CD4-positive, alpha-beta T cell treated with Interleukin-17A for 4 hours (primary cell): Measurements from ENCODE around the gene RYK.
"Not testable (repeated sequence)": the region's sequence is repeated elsewhere in the genome, so short reads cannot be mapped to it uniquely, and the experiment has no call there.

ENCODE experiments used
- DNase-seq: peaks from one replicate; pipeline ENCODE4 v3.0.0-alpha.2; 2020; ENCODE audit warnings: mixed read lengths

Gene RYK

GRCh38 chr3:134253475-134254226 is 3.0 kb upstream of the RYK start:
- no peak for DNase-seq

GRCh38 chr3:134252766-134253165 is 2.1 kb upstream of the RYK start:
- no peak for DNase-seq

DNA sequence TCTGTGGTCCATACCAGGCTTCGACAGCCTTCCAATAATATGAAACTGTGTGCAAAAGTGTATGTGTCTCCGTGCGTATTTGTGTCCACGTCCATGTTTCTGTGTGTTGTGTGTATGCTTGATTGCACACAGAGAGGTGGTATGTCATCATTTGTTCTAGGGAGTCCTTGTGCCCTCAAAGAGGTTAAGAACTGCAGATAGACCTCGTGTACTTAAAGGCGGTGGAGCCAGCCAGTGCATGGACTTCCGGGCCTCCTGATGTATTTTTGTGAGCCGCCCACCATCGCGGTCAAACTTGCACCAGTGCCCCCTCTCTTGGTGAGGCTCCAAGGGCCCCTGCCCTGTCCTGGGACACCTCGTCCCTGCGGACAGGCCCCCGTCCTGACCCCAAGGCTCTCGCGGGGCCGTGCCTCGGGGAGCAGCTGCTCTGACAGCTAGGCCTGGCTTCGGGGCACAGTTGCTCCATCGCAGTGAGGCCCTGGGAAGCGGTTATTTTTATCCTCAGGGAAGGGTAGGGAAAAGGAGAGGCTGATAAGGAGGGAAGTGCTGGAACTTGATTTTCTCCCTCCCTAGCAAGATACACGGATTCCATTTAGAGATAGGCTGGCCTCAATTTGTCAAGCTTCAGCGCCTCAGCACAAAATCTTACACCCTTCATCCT is 1.2 kb upstream of the RYK start:
- no peak for DNase-seq

DNA sequence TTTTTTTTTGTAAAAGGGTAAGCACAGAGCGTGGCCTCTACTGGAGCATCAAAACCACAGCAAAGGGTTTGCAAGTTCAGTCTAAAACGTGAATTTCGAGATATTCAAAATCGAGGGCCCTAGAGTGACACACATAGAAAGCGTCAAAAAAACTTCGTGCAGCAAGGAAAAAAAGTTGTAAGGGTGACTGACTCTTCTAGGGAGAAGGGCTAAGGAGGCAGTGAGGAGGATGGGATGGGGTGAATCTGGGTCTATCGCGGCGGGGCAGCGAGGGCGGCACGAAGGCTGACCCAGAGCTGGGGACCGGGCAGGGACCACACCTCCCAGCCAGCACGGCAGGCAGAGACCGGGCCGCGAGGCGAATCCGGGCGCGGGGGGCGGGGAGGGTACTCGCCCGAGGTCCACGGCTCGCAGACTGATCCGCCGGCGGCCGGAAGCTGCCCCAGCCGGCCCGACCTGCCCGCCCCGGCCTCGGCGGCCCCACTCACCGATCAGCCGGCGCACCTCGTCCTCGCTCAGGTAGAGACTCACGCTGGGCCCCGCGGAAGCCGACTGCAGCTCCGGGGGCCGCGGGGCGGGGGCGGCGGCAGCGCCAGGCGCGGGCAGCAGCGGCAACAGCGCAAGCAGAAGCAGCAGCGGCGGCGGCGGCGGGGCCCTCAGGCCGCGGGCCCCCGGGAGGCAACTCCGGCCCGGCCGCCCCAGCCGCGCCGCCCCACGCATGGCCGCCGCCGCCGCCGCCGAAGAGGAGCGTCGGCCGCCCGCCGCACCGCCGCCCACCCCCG is 533 bp downstream of the RYK start:
- peak; percentile 52 for DNase-seq

DNA sequence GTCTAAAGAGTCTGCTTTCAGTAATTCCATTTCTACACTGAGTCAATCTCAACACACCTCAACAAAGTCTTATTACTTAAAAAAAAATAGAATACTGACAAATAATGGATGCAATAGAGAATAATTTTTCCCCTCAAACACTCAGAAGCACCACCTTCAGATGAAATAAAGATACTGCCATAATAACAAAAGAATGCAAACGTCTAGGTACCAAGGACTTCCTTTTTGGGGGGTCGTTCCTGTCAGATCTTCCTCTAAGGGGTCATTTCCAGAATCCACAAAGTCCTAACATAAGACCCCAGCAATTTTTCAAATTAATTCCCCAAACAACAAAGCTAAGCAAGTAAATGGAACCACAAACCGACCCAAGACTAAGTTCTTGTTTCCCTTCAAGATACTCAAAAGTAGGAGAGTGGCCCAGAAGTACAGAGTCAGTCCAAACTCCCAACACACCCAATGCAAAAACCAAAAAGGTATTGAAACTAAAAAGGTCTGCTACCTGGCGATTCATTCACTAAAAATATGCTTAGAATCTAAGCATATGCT is 1.3 kb downstream of the RYK start:
- no peak for DNase-seq

DNA sequence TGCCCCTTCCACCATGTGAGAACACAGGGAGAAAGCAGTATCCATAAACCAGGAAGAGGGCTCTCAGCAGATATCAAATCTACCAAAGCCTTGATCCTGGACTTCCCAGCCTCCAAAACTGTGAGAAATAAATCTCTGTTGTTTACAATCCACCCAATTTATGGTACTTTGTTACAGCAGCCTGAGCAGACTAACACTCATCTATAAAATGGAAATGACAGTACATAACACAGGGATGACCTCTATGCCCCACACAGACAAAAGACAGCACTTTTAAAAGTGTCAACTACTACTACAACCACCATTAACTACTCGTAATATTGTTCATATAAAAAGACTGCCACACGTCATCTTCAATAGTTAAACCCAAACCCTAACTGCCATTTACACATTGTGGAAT is 5.7 kb downstream of the RYK start:
- DNase-seq: no peak

GRCh38 chr3:134242649-134243617 is 7.7 kb downstream of the RYK start:
- no peak for DNase-seq

GRCh38 chr3:134239538-134239937 is 11.1 kb downstream of the RYK start:
- no peak for DNase-seq

GRCh38 chr3:134237454-134238145 is 13.1 kb downstream of the RYK start:
- no peak for DNase-seq

GRCh38 chr3:134236505-134237170 is 14.0 kb downstream of the RYK start:
- no peak for DNase-seq

DNA sequence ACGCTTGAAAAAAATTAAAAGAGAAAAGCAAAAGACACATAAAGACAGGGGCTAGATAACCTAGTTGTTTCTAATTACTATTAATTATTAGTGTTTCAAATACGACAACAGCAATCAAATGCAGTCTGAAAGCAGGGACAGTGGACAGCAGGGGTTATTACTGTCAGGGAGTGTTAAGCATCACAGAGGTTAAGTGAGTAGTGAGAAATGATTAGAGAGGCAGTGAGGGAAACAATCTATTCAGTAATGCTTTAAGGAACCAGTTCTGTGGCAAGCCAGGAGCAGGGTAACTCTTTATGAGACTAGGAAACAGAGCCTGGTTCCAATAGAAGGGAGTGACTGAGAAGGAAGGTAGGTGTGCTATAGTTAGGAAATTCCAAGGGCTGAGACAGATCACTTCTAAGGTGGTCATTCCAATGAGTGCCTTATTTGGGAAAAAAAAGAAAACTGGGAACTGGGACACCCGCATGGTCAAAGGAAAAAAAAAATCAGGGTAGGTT is 15.0 kb downstream of the RYK start:
- no peak for DNase-seq

DNA sequence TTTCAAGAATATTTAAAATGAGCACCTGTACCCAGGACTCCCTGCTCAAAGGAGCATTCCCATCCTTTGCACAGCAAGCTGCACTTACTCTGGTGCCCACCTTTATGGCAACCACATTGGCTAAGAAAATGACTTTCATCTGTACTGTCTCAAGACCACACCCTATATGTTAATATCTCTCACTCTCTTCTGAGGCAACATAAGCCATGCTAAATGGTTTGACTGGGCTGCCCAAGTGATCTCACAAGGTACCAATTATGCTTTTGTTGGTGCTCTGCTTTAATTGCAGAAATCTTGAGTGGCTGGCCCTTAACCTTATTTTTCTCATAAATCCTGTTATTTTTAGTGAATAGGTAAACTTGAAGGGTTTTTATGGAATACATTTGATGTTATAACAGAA is 17.7 kb downstream of the RYK start:
- DNase-seq: no peak

DNA sequence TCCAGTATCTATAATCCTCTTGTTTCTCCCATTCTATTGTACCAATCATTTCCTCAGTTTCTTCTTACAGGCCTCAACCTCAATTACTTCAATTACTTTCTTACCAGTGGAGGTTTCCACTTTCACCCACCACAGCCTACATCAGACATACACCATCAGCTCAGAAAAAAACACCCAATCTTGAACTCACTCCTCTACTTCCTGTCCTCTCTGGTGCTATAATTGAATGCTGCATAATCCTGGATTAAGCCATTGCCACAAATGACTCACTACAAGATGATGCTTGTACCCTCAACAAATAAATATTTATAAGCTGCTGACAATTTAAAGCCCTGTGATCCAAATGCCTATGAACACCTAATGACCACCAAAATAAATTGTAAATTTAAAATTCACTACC is 18.5 kb downstream of the RYK start:
- no peak for DNase-seq

DNA sequence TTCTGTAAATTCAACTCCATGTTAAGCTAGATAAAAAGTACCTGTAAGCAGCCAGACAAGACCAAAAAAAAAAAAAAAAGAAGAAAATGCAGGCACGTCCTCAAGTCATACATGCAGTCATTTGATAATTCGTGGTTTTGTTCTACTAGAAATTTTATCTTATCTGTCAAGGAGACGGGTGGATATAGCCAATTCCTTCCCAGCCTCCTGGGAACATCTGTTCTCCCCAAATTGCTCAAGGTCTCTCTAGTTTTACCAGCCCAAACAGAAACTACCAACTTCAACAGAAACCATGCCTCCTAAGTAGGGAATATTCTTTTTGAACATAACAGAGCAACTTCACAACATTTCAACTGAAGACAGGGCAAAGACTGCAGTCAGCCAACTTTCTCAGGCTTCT is 19.5 kb downstream of the RYK start:
- DNase-seq: no peak

DNA sequence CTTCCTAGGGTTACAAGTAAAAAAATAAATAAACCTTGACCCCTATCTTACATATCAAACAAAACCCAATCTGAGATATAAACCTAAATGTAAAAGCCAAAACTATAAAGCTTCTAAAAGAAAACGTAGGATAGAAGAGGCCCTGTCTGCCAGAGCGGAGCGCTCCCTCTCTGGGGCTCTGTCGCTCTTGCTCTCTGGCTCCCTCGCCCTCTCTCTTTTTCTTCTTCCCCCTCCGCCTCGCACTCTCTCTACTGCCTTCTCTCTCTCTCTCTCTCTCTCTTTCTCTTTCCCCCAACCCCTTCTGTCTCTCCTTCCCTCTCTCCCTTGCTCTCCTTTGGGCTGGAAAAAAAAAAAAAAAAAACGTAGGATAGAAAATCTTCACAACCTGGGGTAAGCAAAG is 21.6 kb downstream of the RYK start:
- no peak for DNase-seq

DNA sequence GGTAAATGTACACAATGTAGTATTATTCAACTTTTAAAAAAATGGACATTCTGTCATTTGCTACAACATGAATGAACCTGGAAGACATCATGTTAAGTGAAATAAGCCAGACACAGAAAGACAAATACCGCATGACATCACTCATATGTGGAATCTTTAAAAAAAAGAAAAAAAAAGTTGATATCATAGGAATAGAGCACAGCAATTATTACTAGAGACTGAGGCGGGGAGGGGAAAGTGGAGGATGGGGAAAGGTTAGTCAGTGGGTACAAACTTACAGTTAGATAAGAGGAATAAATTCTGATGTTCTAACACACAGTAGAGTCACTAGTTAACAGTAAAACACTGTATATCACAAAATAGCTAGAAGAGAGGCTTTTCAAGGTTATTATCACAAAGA is 22.2 kb downstream of the RYK start:
- no peak for DNase-seq

DNA sequence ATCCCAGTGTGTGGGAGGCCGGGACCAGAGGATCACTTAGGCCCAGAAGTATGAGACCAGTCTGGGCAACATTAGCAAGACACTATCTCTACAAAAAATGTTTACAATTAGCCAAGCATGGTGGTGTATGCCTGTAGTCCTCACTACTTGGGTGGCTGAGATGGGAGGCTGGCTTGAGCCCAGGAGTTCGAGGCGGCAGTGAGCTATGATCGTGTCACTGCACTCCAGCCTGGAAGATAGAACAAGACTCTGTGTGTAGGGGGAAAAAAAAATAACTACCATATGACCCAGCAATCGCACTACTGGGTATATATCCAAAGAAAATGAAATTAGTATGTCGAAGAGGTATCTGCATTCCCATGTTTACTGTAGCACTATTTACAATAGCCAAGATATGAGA is 22.6 kb downstream of the RYK start:
- DNase-seq: no peak

DNA sequence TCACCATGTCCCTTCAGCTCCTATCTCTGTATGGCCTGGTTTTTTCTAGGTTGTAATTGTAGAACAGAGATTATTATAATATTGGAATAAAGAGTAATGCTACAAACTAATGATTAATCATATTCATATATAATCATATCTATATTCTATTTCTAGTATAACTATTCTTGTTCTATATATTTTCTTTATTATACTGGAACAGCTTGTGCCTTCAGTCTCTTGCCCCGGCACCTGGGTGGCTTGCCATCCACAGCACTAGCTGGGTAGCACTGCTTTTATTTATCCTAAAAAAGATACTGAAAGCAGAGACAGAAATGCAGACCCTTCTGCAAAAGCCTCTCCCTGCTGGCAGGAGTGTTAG is 25.9 kb downstream of the RYK start:
- DNase-seq: not testable (repeated sequence)

DNA sequence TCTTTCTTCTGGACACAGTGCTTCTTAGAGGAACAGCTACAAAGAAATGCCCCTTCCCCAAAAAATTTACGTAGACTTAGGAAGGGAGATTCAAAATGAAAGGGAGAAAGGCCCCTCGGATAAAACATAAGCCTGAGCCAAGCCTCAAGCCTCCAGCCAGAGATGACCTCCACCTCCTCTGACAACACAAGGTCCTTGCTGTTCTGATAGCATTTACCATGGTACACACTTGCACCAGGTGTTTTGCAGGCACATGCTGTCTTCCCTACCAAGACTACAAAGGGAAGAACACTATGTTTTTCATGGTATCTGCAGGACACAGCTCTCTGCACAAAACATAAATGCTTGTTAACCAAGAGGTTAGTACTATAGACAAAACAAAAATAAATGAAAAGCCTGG is 27.8 kb downstream of the RYK start:
- no peak for DNase-seq

DNA sequence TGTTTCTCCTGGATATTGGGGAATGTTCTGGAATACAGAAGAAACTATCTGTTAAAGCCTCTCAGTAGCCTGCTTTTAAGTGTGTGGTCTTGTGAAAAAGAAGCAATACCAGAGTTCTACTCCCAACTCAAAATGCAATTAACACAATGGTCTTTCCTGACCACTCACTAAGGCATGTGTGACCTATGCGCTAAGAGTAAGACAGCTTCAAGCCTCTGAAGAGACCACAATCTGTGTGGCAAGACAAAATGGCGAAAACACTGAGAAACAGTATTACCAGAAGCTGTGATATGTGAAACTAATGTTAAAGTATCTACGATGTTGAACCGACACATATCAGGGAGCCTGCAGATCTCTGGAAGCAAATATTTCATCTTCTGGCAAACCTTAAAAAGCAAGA is 33.8 kb downstream of the RYK start:
- DNase-seq: no peak

DNA sequence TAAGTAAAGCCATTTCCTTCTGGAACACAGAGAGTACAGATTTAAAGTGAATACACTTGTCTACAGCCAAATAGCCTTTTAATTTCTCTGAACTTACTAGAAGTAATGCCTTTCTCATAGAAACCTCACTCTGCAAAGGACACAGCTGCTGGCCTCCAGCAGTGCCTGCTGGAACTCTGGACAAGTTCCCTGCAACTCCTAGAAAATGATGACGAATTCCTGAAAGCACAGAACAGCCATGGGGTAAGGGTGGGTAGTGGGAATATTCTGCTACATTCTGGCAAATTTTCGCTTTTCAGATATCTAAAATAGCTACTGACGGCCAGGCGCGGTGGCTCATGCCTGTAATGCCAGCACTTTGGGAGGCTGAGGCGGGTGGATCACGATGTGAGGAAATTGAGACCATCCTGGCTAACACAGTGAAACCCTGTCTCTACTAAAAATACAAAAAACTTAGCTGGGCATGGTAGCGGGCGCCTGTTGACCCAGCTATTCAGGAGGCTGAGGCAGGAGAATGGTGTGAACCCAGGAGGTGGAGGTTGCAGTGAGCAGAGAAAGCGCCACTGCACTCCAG is 34.4 kb downstream of the RYK start:
- DNase-seq: no peak
